ENCODE data around the gene RPL6. TPM values are rescaled to one million over a fixed set of nuclear protein-coding genes. Genes with fewer than 3 reads are reported as not detected.
A peak's percentile ranks its signal among the peaks of the same experiment; 100 is the strongest.

Gene RPL6
- total and polyA plus RNA-seq, 9 of the 15 experiments (the other 6 are each of a cell fraction or from before 2014, with no cell fraction given): 1,519 to 3,103 (median 2,396) TPM

DNA sequence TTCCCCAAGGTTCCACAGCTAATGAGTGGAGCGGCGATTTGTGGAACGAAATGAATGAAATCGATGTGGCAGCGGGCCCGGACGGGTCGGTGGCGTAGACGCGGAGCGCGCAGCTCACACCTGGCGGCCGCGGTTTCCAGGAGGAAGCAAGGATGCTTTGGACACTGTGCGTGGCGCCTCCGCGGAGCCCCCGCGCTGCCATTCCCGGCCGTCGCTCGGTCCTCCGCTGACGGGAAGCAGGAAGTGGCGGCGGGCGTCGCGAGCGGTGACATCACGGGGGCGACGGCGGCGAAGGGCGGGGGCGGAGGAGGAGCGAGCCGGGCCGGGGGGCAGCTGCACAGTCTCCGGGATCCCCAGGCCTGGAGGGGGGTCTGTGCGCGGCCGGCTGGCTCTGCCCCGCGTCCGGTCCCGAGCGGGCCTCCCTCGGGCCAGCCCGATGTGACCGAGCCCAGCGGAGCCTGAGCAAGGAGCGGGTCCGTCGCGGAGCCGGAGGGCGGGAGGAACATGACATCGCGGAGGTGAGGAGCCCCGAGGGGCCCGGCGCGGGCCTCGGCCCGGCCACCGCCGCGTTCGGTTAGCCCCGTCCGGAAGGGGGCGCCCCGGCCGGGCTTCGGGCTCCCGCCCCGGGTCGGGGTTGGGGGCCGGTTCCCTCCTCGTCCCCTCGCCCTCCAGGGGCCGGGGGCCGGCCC is 9.3 kb upstream of the RPL6 start, which contains the start of gene PTPN11 (continued):
- TF ChIP-seq USF2 (CRISPR knock-in tag; IDR thresholded peaks at IDR 0.05) (no peak), POU5F1 (IDR thresholded peaks at IDR 0.05; ENCODE audit: borderline replicate concordance, low read depth, low read length, partially characterized antibody) (no peak), KLF1 (tag; IDR thresholded peaks at IDR 0.05) (0 out of 2 replicates have a peak, but pooled peaks have one; percentile 25), ZNF551 (CRISPR knock-in tag; IDR thresholded peaks at IDR 0.05) (no peak), MGA (IDR thresholded peaks at IDR 0.05) (no peak; the same call in 1 of the 2 replicates), ZBTB7A (IDR thresholded peaks at IDR 0.05; ENCODE audit: borderline replicate concordance, control insufficient read depth, low read depth, low read length) (peak; percentile 88), MXD1 (CRISPR knock-in tag; IDR thresholded peaks at IDR 0.05; ENCODE audit: borderline replicate concordance, poor library complexity, severe bottlenecking) (no peak), MXI1 (IDR thresholded peaks at IDR 0.05; ENCODE audit: low read depth, low read length) (no peak), ZNF717 (CRISPR knock-in tag; IDR thresholded peaks at IDR 0.05) (no peak), TAF9B (IDR thresholded peaks at IDR 0.05; ENCODE audit: partially characterized antibody) (peak; percentile 69)

Data from K562 (cell line).